Lower leg skin (tissue), 4 donors: Measurements from ENCODE around the gene PERM1. TPM values are rescaled to one million over a fixed set of nuclear protein-coding genes. Genes with fewer than 3 reads are reported as not detected.

Experiments used
- DNase-seq, 2 donors: peaks; one replicate each; pipeline ENCODE4 v3.0.0-alpha.2; 2019; ENCODE audit warnings: low spot score in 2 of 2
- H3K4me3 ChIP-seq: fragments of 200-600 bp; sonication (generic); 2 replicates; pipeline ENCODE4 v1.5.1; 2017; ENCODE audit warnings: mild to moderate bottlenecking, low read depth; ENCODE audit not compliant: poor library complexity, severe bottlenecking
- CTCF ChIP-seq, 3 donors: fragments of 450-650 bp; IDR thresholded peaks; one replicate each; pipeline ENCODE4 v1.5.1; 2016; ENCODE audit warnings: antibody characterized with exemption in 3 of 3, mild to moderate bottlenecking in 3 of 3, moderate library complexity in 2 of 3
- POLR2A ChIP-seq, 2 donors: fragments of 450-650 bp; IDR thresholded peaks; one replicate each; pipeline ENCODE4 v1.6.1; 2016 to 2017; ENCODE audit warnings: antibody characterized with exemption in 2 of 2, mild to moderate bottlenecking in 1 of 2, moderate library complexity in 1 of 2
- WGBS, 2 donors: methylation state at CpG; one replicate each; pipeline ENCODE4 v1.1.5; 2018; 5-methylcytosine and 5-hydroxymethylcytosine counted together
- intact Hi-C: fragments of 100-400 bp; cut with DNase I; formaldehyde crosslinking; loops from one replicate; pipeline ENCODE4 v1.15.0; 2023; ENCODE audit warnings: low total_unique reads
- total RNA-seq, 4 donors: library from RNA; depleted of rRNA; stranded (reverse); fragments of >200 nt; gene quantifications; one replicate each; pipeline ENCODE4 v1.1.0, GENCODE V29; 2016

The PERM1 gene
- total RNA-seq, 4 donors from 2014 or later: 0.17 to 0.46 (median 0.29) TPM; not detected in 1

GRCh38 chr1:1001057-1001783, 19.3 kb upstream of the PERM1 start:
- no peak for TF ChIP-seq CTCF (IDR thresholded peaks at IDR 0.05)
- no peak for TF ChIP-seq POLR2A (IDR thresholded peaks at IDR 0.05)
- H3K4me3 ChIP-seq: peak overlapping the region; percentile 35
- WGBS, 2 donors: 0 to 1% methylated on average over 22 to 36 of the region's 58 CpGs
- peak in 1 of 2 donors; percentile 86 for DNase-seq
- intact Hi-C loops: no loop called here

DNA sequence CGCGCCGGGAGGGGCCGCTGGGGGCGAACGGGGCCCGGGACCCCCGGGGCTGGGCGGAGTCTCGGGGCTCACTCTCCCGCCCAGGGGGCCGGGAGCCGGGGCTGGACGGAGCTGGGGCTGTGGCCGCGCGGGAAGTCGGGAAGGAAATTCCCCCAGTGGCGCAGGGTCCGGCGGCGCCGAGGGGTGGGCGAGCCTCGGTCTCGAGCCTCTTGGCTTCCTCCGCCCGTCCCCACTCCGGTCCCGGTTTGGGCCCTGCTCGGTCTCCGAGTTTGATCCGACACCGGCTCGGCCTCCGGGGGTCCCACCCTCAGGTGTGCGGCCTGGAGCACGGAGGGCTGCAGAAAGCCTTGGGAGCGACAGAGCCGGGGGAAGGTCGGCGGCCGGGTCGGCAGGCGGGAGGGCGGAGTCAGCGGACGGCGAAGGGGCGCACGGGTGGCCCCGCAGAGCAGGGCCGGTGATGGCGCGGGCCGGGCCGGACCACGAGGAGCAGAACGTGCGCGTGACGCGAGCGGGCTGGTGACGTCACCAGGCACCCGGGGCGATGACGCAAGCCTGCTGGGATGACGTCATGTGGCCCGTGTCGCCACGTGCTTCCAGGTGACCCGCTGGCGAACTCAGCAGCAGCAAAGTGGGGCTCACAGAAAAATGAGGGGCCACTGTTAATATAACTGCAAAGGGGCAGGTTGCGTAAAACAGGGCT, 18.6 kb upstream of the PERM1 start:
- WGBS, 2 donors: 0 to 2% methylated on average over 35 to 41 of the region's 75 CpGs
- intact Hi-C loops: no loop called here
- TF ChIP-seq POLR2A (IDR thresholded peaks at IDR 0.05): no peak
- peak in 1 of 3 donors; percentile 61 for TF ChIP-seq CTCF (IDR thresholded peaks at IDR 0.05)
- peak overlapping the region; percentile 50 for H3K4me3 ChIP-seq
- DNase-seq: peak; percentile 64 to 96

- TF ChIP-seq POLR2A (IDR thresholded peaks at IDR 0.05) (no peak), CTCF (IDR thresholded peaks at IDR 0.05) (no peak)
- peak within 1 kb of the TSS; percentile 50 for H3K4me3 ChIP-seq
- peak; percentile 78 to 97 for DNase-seq
- intact Hi-C loops: no loop called here
- 0% methylated on average over 17 to 63 of the region's 95 CpGs for WGBS, 2 donors
Observed at GRCh38 chr1:999725-1000356, 17.9 kb upstream of the PERM1 start, which contains the start of gene HES4. HES4 (minus strand) TSS chr1:1000097; CDS start chr1:999973, 124 bp downstream.

DNA sequence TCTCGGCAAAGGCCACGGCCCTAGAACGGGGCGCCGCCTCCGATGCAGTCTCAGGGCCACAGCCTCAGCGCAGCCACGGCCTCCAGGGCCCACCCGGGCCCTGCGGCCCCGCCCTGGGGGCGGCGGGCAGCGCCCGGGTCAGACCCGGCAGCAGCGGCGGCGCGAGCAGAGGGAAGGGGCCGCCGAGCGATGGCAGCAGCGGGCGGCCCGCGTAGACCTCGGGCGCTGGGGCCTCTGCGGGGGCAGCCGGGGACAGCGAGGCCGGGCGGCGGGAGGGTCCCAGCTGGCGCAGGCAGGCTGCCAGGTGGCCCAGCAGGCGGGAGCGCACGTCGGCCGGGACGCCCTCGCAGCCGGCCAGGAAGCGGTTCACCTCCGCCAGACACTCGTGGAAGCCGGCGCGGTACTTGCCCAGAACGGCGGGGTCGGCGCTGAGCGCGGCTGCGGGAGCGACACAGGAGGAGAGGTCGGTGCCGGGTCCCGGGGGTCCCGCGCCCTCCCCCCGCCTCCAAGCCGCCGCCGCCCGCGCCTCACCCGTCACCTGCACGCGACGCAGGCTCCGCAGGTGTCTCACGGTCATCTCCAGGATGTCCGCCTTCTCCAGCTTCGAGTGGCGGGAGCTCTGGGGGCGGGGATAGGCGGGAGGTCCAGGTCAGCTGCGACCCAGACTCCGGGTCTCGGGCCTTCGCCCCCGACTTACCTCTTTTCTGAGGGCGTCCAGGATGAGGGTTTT, 17.3 kb upstream of the PERM1 start:
- intact Hi-C loops: no loop called here
- H3K4me3 ChIP-seq: peak overlapping the region; percentile 14
- peak in 1 of 2 donors; percentile 85 for DNase-seq
- WGBS, 2 donors: 0 to 1% methylated on average over 15 to 52 of the region's 86 CpGs
- TF ChIP-seq CTCF (IDR thresholded peaks at IDR 0.05) (no peak), POLR2A (IDR thresholded peaks at IDR 0.05) (no peak)

DNA sequence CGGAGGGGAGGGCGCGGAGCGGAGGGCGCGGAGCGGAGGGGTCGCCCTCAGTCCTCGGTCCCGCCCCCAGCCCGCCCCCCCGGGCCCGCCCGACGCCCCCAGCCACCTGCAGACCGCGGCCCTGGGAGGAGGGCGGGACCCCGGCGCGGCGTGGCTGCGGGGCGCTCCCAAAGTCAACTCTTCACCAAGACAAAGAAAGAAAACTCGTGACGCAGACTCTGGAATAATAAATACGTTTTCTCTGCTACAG, 16.8 kb upstream of the PERM1 start:
- 0% methylated on average over 5 to 6 of the region's 27 CpGs for WGBS, 2 donors
- peak overlapping the region; percentile 14 for H3K4me3 ChIP-seq
- intact Hi-C loops: no loop called here
- peak in 1 of 2 donors; percentile 89 for DNase-seq
- TF ChIP-seq POLR2A (IDR thresholded peaks at IDR 0.05) (no peak), CTCF (IDR thresholded peaks at IDR 0.05) (no peak)
